SU-DHL-6 (cell line): ENCODE data around the gene PPM1N.

Experiments
- CTCF ChIP-seq: fragments of 200-600 bp; sonication (generic); IDR thresholded peaks from one replicate; pipeline ENCODE4 v1.5.1; 2017; ENCODE audit warnings: antibody characterized with exemption, mild to moderate bottlenecking, low read length, moderate library complexity; ENCODE audit not compliant: insufficient read depth, poor library complexity, severe bottlenecking
- EZH2phosphoT487 ChIP-seq: fragments of 200-600 bp; sonication (generic), shearing (Covaris generic); conservative IDR thresholded peaks from 2 replicates; pipeline ENCODE4 v1.6.1; 2018; ENCODE audit warnings: mild to moderate bottlenecking, antibody characterized with exemption, low read length, moderate library complexity, mixed read lengths

GRCh38 chr19:45494261-45494916 is 3.9 kb upstream of the PPM1N start:
- no peak for TF ChIP-seq CTCF
- no peak for TF ChIP-seq EZH2phosphoT487
